Measurements from ENCODE around the gene HINT3. TPM values are rescaled to one million over a fixed set of nuclear protein-coding genes. Genes with fewer than 3 reads are reported as not detected.

Gene HINT3
- polyA plus RNA-seq, 1 donor (not counting 4 experiments of a cell fraction or from before 2014, with no cell fraction given) = 3.9 TPM

- no peak for TF ChIP-seq EZH2 (IDR thresholded peaks at IDR 0.05; ENCODE audit: low read length)
- no peak for TF ChIP-seq CTCF (optimal IDR thresholded peaks at IDR 0.05 in 1 of 3, IDR thresholded peaks at IDR 0.05 in 1 of 3, conservative IDR thresholded peaks at IDR 0.05 in 1 of 3; ENCODE audit: extremely low read depth in 1 of 3, insufficient read depth in 2 of 3, low read length in 3 of 3)
- no peaks in the 10 kb centered on the region for H3K9me3 ChIP-seq (ENCODE audit: control insufficient read depth, low read depth, low read length)
- H3K27me3 ChIP-seq (ENCODE audit: control insufficient read depth, extremely low read depth, insufficient read depth, low read length) = no peaks in the 10 kb centered on the region
- no peaks in the 10 kb centered on the region for H3K4me1 ChIP-seq (ENCODE audit: control insufficient read depth, extremely low read depth, insufficient read depth, low read length)
- no peak for FAIRE-seq
- no peaks in the 10 kb centered on the region for H3K79me2 ChIP-seq (ENCODE audit: control insufficient read depth, insufficient read depth, low read length)
- no peak for DNase-seq (ENCODE audit: low read depth, low spot score)
- no peaks in the 10 kb centered on the region for H3K9me1 ChIP-seq (ENCODE audit: control insufficient read depth, extremely low read depth, insufficient read depth, low read length)
- H3K27ac ChIP-seq (ENCODE audit: control insufficient read depth, insufficient read depth, low read length) = no peak overlapping the region
- H3K4me3 ChIP-seq (ENCODE audit: control insufficient read depth in 2 of 3, extremely low read depth in 1 of 3, insufficient read depth in 2 of 3, low read depth in 1 of 3, low read length in 3 of 3) = no peak overlapping the region
- dilution Hi-C loops (cut with MboI; ENCODE audit: extremely low pct_ligation_motif_present, low sequenced_read_pairs) = no loop called here
- H4K20me1 ChIP-seq (ENCODE audit: control insufficient read depth, extremely low read depth, insufficient read depth, low read length) = no peaks in the 10 kb centered on the region
- peaks cover 7 to 22% of the 10 kb centered on the region in 2 experiments for H3K36me3 ChIP-seq (ENCODE audit: control insufficient read depth in 2 of 2, extremely low read depth in 1 of 2, insufficient read depth in 2 of 2, low read length in 2 of 2)
- no peak overlapping the region for H2AFZ ChIP-seq (ENCODE audit: control insufficient read depth, low read length)
- no peak overlapping the region for H3K9ac ChIP-seq (ENCODE audit: control insufficient read depth, extremely low read depth, insufficient read depth, low read length)
- H3K4me2 ChIP-seq (ENCODE audit: control insufficient read depth, extremely low read depth, insufficient read depth, low read depth, low read length) = no peak overlapping the region
Measured at GRCh38 chr6:126010040-126010439, 53.5 kb downstream of the HINT3 start.

GRCh38 chr6:126015863-126016262 is 59.3 kb downstream of the HINT3 start:
- DNase-seq (ENCODE audit: low read depth, low spot score) (no peak), FAIRE-seq (no peak)
- Histone ChIP-seq H3K27ac (ENCODE audit: control insufficient read depth, insufficient read depth, low read length) (no peak overlapping the region), H4K20me1 (ENCODE audit: control insufficient read depth, extremely low read depth, insufficient read depth, low read length) (no peaks in the 10 kb centered on the region), H3K9ac (ENCODE audit: control insufficient read depth, extremely low read depth, insufficient read depth, low read length) (no peak overlapping the region), H3K79me2 (ENCODE audit: control insufficient read depth, insufficient read depth, low read length) (no peaks in the 10 kb centered on the region), H3K4me1 (ENCODE audit: control insufficient read depth, extremely low read depth, insufficient read depth, low read length) (no peaks in the 10 kb centered on the region), H3K36me3 (ENCODE audit: control insufficient read depth in 2 of 2, extremely low read depth in 1 of 2, insufficient read depth in 2 of 2, low read length in 2 of 2) (peaks cover 5 to 11% of the 10 kb centered on the region in 2 experiments), H3K4me3 (ENCODE audit: control insufficient read depth in 2 of 3, extremely low read depth in 1 of 3, insufficient read depth in 2 of 3, low read depth in 1 of 3, low read length in 3 of 3) (no peak overlapping the region), H3K9me3 (ENCODE audit: control insufficient read depth, low read depth, low read length) (no peaks in the 10 kb centered on the region), H3K9me1 (ENCODE audit: control insufficient read depth, extremely low read depth, insufficient read depth, low read length) (no peaks in the 10 kb centered on the region), H3K4me2 (ENCODE audit: control insufficient read depth, extremely low read depth, insufficient read depth, low read depth, low read length) (no peak overlapping the region), H2AFZ (ENCODE audit: control insufficient read depth, low read length) (no peak overlapping the region), H3K27me3 (ENCODE audit: control insufficient read depth, extremely low read depth, insufficient read depth, low read length) (no peaks in the 10 kb centered on the region)
- TF ChIP-seq CTCF (optimal IDR thresholded peaks at IDR 0.05 in 1 of 3, IDR thresholded peaks at IDR 0.05 in 1 of 3, conservative IDR thresholded peaks at IDR 0.05 in 1 of 3; ENCODE audit: extremely low read depth in 1 of 3, insufficient read depth in 2 of 3, low read length in 3 of 3) (no peak), EZH2 (IDR thresholded peaks at IDR 0.05; ENCODE audit: low read length) (no peak)
- dilution Hi-C loops (cut with MboI; ENCODE audit: extremely low pct_ligation_motif_present, low sequenced_read_pairs) = no loop called here

All from keratinocyte (primary cell).